PC-9 (cell line): Measurements from ENCODE around the gene URM1. TPM values are rescaled to one million over a fixed set of nuclear protein-coding genes. Genes with fewer than 3 reads are reported as not detected.
A peak's percentile ranks its signal among the peaks of the same experiment; 100 is the strongest.

Source experiments
- BruUV-seq: library from RNA; stranded (reverse); fragments of 400-500 nt; replicated peaks from 2 replicates; lab custom pipeline; 2021; lab: Mats Ljungman, UMichigan
- CTCF ChIA-PET: fragments of 300-600 bp; sonication (Branson Sonifier 250); formaldehyde crosslinking; loops from one replicate; lab custom pipeline; 2022; ENCODE audit warnings: antibody characterized with exemption; lab: Charles Lee
- POLR2A ChIA-PET: fragments of 300-600 bp; sonication (Branson Sonifier 250); formaldehyde crosslinking; loops from one replicate; lab custom pipeline; 2022; ENCODE audit warnings: antibody characterized with exemption; ENCODE audit not compliant: unreplicated experiment; lab: Charles Lee
- DNase-seq, 2 experiments: peaks; one replicate each; pipeline versions ENCODE4 v3.0.0 to v3.0.0-alpha.2; 2015 to 2022; ENCODE audit warnings: mixed read lengths in 1 of 2
- H2AFZ ChIP-seq: fragments of 200-600 bp; sonication (generic); 2 replicates; pipeline ENCODE4 v1.8.1; 2017; ENCODE audit warnings: antibody characterized with exemption
- H3F3A ChIP-seq: fragments of 200-600 bp; sonication (generic); 2 replicates; pipeline ENCODE4 v1.8.1; 2017; ENCODE audit warnings: antibody characterized with exemption, mild to moderate bottlenecking, low read depth; ENCODE audit not compliant: insufficient read depth
- H3K27ac ChIP-seq: fragments of 200-600 bp; sonication (generic); 2 replicates; pipeline ENCODE4 v1.6.1; 2016; ENCODE audit warnings: mixed run types
- H3K27me3 ChIP-seq: fragments of 200-600 bp; sonication (generic); 2 replicates; pipeline ENCODE4 v1.6.1; 2016; ENCODE audit warnings: low read depth, mixed run types; ENCODE audit not compliant: insufficient read depth
- H3K36me3 ChIP-seq: fragments of 200-600 bp; sonication (generic); 2 replicates; pipeline ENCODE4 v1.6.1; 2016; ENCODE audit warnings: low read depth, mixed run types
- H3K4me1 ChIP-seq: fragments of 200-600 bp; sonication (generic); replicated peaks from 2 replicates; pipeline ENCODE4 v1.6.1; 2016; ENCODE audit warnings: mixed run types; ENCODE audit not compliant: insufficient read depth
- H3K4me2 ChIP-seq: fragments of 200-600 bp; sonication (generic); 2 replicates; pipeline ENCODE4 v1.6.1; 2017; ENCODE audit warnings: mixed run types
- H3K4me3 ChIP-seq: fragments of 200-600 bp; sonication (generic); 2 replicates; pipeline ENCODE4 v1.6.1; 2016; ENCODE audit warnings: mixed run types
- H3K79me2 ChIP-seq: fragments of 200-600 bp; sonication (generic); 2 replicates; pipeline ENCODE4 v1.6.1; 2017; ENCODE audit warnings: low read depth, mixed run types
- H3K9me2 ChIP-seq: fragments of 200-600 bp; sonication (generic); 2 replicates; pipeline ENCODE4 v1.8.1; 2017; ENCODE audit warnings: mild to moderate bottlenecking; ENCODE audit not compliant: insufficient read depth
- H3K9me3 ChIP-seq: fragments of 200-600 bp; sonication (generic); 2 replicates; pipeline ENCODE4 v1.8.1; 2016; ENCODE audit warnings: low read depth; ENCODE audit not compliant: insufficient read depth
- H4K20me1 ChIP-seq: fragments of 200-600 bp; sonication (generic); 2 replicates; pipeline ENCODE4 v1.8.1; 2017; ENCODE audit not compliant: insufficient read depth
- EZH2 ChIP-seq: fragments of 200-600 bp; sonication (generic); IDR thresholded peaks from 2 replicates; pipeline ENCODE4 v1.8.0; 2017; ENCODE audit warnings: antibody characterized with exemption, low read depth
- intact Hi-C: fragments of 100-400 bp; cut with micrococcal nuclease; formaldehyde crosslinking; loops from one replicate; pipeline ENCODE4 v1.10.0; 2022; ENCODE audit not compliant: unreplicated experiment
- total RNA-seq: library from RNA; stranded (reverse); gene quantifications from 2 replicates; pipeline ENCODE4 v1.2.3, GENCODE V29; 2021
- TF ChIP-seq, protein P1 (sequence below): fragments of 200-600 bp; sonication (generic); conservative IDR thresholded peaks from 2 replicates; pipeline ENCODE4 v1.6.1; 2017; ENCODE audit warnings: mixed run types, antibody characterized with exemption, mild to moderate bottlenecking, moderate library complexity

Gene URM1
- total RNA-seq, 1 experiment from 2014 or later = 98.1 TPM

DNA sequence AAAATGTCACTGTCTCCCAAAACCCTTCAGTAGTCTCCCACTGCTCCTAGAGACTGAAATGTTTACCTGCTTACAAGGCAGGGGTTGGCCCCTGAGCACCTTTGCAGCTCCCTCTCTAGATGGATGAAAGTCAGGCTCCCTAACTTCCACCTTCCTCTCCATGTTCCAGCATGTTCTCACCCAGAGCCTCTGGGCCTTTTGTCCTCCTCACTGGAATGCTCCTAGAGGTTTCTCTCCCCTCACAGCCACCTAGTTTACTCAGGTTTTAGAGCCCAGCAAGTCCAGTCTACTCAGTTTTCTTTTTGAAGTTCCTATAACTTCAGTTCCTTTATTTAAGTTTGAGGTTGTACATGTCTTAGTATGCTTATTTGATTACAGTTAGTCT, 815 bp upstream of the URM1 start:
- DNase-seq = no peak
- Histone ChIP-seq H3K79me2 (peaks cover 36% of the 10 kb centered on the region), H3K9me2 (no peaks in the 10 kb centered on the region), H2AFZ (peak overlapping the region; percentile 96), H3K9me3 (no peaks in the 10 kb centered on the region), H3K4me2 (peak overlapping the region; percentile 96), H3K27me3 (no peaks in the 10 kb centered on the region), H3K36me3 (no peaks in the 10 kb centered on the region; the same call in 1 of the 2 replicates), H3F3A (peaks cover 21% of the 10 kb centered on the region), H3K27ac (peak overlapping the region; percentile 42), H4K20me1 (no peaks in the 10 kb centered on the region), H3K4me3 (peak overlapping the region; percentile 66), H3K4me1 (peaks cover 18% of the 10 kb centered on the region; the same call in 1 of the 2 replicates)
- ChIA-PET POLR2A (interaction anchor here (0.6 to 1.3 kb wide), 2 partner anchors 94 to 550 kb away, joined by 3 to 5 read pairs; partner anchors contain the start of genes GOLGA2, PHYHD1 and SWI5), CTCF (interaction anchor here (0.6 to 0.9 kb wide), 4 partner anchors 8 to 400 kb away, joined by 3 to 6 read pairs (median 3); no protein-coding TSS in a partner anchor)
- TF ChIP-seq EZH2 = no peak
- TF ChIP-seq, protein P1, sequence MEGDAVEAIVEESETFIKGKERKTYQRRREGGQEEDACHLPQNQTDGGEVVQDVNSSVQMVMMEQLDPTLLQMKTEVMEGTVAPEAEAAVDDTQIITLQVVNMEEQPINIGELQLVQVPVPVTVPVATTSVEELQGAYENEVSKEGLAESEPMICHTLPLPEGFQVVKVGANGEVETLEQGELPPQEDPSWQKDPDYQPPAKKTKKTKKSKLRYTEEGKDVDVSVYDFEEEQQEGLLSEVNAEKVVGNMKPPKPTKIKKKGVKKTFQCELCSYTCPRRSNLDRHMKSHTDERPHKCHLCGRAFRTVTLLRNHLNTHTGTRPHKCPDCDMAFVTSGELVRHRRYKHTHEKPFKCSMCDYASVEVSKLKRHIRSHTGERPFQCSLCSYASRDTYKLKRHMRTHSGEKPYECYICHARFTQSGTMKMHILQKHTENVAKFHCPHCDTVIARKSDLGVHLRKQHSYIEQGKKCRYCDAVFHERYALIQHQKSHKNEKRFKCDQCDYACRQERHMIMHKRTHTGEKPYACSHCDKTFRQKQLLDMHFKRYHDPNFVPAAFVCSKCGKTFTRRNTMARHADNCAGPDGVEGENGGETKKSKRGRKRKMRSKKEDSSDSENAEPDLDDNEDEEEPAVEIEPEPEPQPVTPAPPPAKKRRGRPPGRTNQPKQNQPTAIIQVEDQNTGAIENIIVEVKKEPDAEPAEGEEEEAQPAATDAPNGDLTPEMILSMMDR = no peak
- intact Hi-C loops = loop anchor here (2.0 to 5.0 kb wide), 2 partner anchors 50 to 742 kb away; partner anchors contain the start of genes CERCAM, CRAT and PTPA
- no TSS peak for BruUV-seq

DNA sequence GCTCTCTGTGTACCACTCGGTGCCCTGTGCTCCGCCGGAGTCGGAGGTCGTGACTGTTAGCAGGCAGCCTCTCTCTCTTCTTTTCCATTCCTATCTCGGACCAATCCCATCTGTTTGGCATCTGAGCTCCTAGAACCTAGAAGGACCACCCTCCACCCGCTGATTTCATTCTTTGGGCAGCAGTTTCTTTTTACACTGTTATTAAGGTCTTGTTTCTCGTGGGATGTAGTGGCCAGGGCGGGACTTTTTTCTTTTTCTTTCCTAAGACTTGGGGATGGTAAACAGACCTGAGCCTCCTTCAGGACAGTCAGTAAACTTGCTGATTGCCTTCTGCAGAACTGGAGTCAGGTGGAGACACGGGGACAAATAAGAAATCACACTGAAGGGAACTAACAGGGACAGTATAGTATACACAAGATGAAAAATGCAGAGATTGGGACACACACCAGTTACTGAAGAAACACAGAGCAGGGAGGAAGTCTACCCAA, 500 bp downstream of the URM1 start:
- H3K27ac ChIP-seq = peak overlapping the region; percentile 54
- peaks cover 18% of the 10 kb centered on the region; the same call in 1 of the 2 replicates for H3K4me1 ChIP-seq
- H3F3A ChIP-seq = peaks cover 21% of the 10 kb centered on the region
- peak overlapping the region; percentile 90 for H2AFZ ChIP-seq
- intact Hi-C loops = loop anchor here (2.0 to 5.0 kb wide), 2 partner anchors 49 to 741 kb away; partner anchors contain the start of genes CERCAM, CRAT and PTPA
- H3K4me2 ChIP-seq = peak overlapping the region; percentile 91
- H3K4me3 ChIP-seq = peak overlapping the region; percentile 66
- no peak for DNase-seq
- no peaks in the 10 kb centered on the region for H4K20me1 ChIP-seq
- TSS peak; percentile 74 for BruUV-seq
- H3K79me2 ChIP-seq = peaks cover 45% of the 10 kb centered on the region
- no peaks in the 10 kb centered on the region; the same call in 1 of the 2 replicates for H3K36me3 ChIP-seq
- H3K9me2 ChIP-seq = no peaks in the 10 kb centered on the region
- H3K9me3 ChIP-seq = no peaks in the 10 kb centered on the region
- CTCF ChIA-PET = interaction anchor here (0.6 to 1.3 kb wide), 2 partner anchors 77 to 418 kb away, joined by 3 read pairs; no protein-coding TSS in a partner anchor
- TF ChIP-seq, protein P1 = 0 out of 2 replicates have a peak, but pooled peaks have one; percentile 14
- no peak for TF ChIP-seq EZH2
- POLR2A ChIA-PET = interaction anchor here (0.6 kb wide), 3 partner anchors 49 to 799 kb away, joined by 3 to 7 read pairs (median 3); partner anchors contain the start of gene CERCAM
- no peaks in the 10 kb centered on the region for H3K27me3 ChIP-seq

DNA sequence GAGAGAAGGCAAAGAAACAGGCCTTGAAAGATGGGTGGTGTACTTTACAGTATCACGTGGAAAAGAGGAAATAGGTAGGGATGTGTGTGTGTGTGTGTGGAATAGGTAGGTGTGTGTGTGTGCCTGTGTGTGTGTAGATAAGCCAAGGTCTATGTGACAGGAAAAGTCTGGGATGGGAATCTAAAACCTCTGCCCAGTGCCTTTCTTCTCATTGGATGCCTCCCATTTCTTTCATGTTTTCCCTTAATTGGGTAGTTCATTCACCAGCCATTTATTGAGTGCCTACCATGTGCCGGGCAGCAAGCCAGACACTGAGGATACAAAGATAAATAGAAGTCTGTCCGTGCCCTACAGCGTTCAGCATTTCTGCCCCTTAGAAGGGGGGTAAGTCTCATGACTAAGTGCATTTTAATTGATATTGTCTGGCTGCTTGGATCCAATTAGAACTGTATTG, 1.0 kb downstream of the URM1 start:
- Histone ChIP-seq H3K27ac (0 out of 2 replicates have a peak overlapping the region, but pooled peaks have one; percentile 54), H3K27me3 (no peaks in the 10 kb centered on the region), H3K4me1 (peaks cover 18% of the 10 kb centered on the region; the same call in 1 of the 2 replicates), H3K36me3 (no peaks in the 10 kb centered on the region; the same call in 1 of the 2 replicates), H3K9me3 (no peaks in the 10 kb centered on the region), H4K20me1 (no peaks in the 10 kb centered on the region; the same call in 1 of the 2 replicates), H3K79me2 (peaks cover 50% of the 10 kb centered on the region), H2AFZ (no peak overlapping the region), H3K4me3 (peak overlapping the region; percentile 66), H3F3A (peaks cover 21% of the 10 kb centered on the region), H3K9me2 (no peaks in the 10 kb centered on the region), H3K4me2 (peak overlapping the region; percentile 91)
- TF ChIP-seq, protein P1 = no peak
- TF ChIP-seq EZH2 = no peak
- BruUV-seq = no TSS peak
- ChIA-PET POLR2A (no interaction called here), CTCF (interaction anchor here (1.3 kb wide), 1 partner anchor 77 kb away, joined by 3 read pairs; no protein-coding TSS in a partner anchor)
- DNase-seq = no peak
- intact Hi-C loops = loop anchor here (5.0 kb wide), 1 partner anchor 740 kb away; the partner anchor contains the start of genes CRAT and PTPA
